CD8-positive, alpha-beta memory T cell (primary cell): ENCODE measurements around the gene FURIN. TPM values are rescaled to one million over a fixed set of nuclear protein-coding genes. Genes with fewer than 3 reads are reported as not detected.

Source experiments
- CTCF ChIA-PET: fragments of 350-600 bp; sonication (Branson Sonifier 250); formaldehyde crosslinking; loops from one replicate; lab custom pipeline; 2021; ENCODE audit warnings: antibody characterized with exemption; lab: Charles Lee
- POLR2A ChIA-PET: fragments of 350-600 bp; sonication (Branson Sonifier 250); formaldehyde crosslinking; loops from one replicate; lab custom pipeline; 2021; ENCODE audit warnings: antibody characterized with exemption; lab: Charles Lee
- DNase-seq, 5 donors: peaks; one replicate each; pipeline versions ENCODE4 v3.0.0 to v3.0.0-alpha.2; 2020 to 2022; ENCODE audit warnings: mixed read lengths in 1 of 5
- H3K27ac ChIP-seq: one replicate; pipeline ENCODE4 v1.7.0; 2013; ENCODE audit warnings: low read depth, mild to moderate bottlenecking, low read length, moderate library complexity
- H3K27me3 ChIP-seq: 2 replicates; pipeline ENCODE4 v1.7.0; 2013; ENCODE audit warnings: low read length, mild to moderate bottlenecking; ENCODE audit not compliant: insufficient read depth, poor library complexity, severe bottlenecking
- H3K36me3 ChIP-seq: 2 replicates; pipeline ENCODE4 v1.7.0; 2013; ENCODE audit warnings: mild to moderate bottlenecking, low read length, moderate library complexity; ENCODE audit not compliant: insufficient read depth
- H3K4me1 ChIP-seq: 2 replicates; pipeline ENCODE4 v1.7.0; 2013; ENCODE audit warnings: mild to moderate bottlenecking, low read length, moderate library complexity; ENCODE audit not compliant: insufficient read depth
- H3K4me3 ChIP-seq: 2 replicates; pipeline ENCODE4 v1.7.0; 2013; ENCODE audit warnings: mild to moderate bottlenecking, low read length
- H3K9me3 ChIP-seq: 2 replicates; pipeline ENCODE4 v1.7.0; 2013; ENCODE audit warnings: mild to moderate bottlenecking, low read length
- H3K27ac Mint-ChIP-seq, 8 donors: one replicate each; pipeline ENCODE4 v1.8.0; 2020 to 2021; ENCODE audit warnings: mixed read lengths in 8 of 8, mild to moderate bottlenecking in 6 of 8, inconsistent platforms in 3 of 8, moderate library complexity in 3 of 8
- H3K27me3 Mint-ChIP-seq, 2 donors: one replicate each; pipeline ENCODE4 v1.8.0; 2020 to 2021; ENCODE audit warnings: mixed read lengths in 2 of 2, mild to moderate bottlenecking in 1 of 2, moderate library complexity in 1 of 2
- H3K36me3 Mint-ChIP-seq, 3 donors: one replicate each; pipeline ENCODE4 v1.8.0; 2020 to 2021; ENCODE audit warnings: mixed read lengths in 3 of 3, inconsistent platforms in 1 of 3, mild to moderate bottlenecking in 1 of 3
- H3K4me1 Mint-ChIP-seq, 3 donors: one replicate each; pipeline ENCODE4 v1.8.0; 2020 to 2021; ENCODE audit warnings: mixed read lengths in 3 of 3, inconsistent platforms in 1 of 3, mild to moderate bottlenecking in 1 of 3
- H3K4me3 Mint-ChIP-seq, 7 donors: one replicate each; pipeline ENCODE4 v1.8.0; 2020 to 2021; ENCODE audit warnings: mixed read lengths in 7 of 7, mild to moderate bottlenecking in 6 of 7, moderate library complexity in 4 of 7, inconsistent platforms in 2 of 7
- H3K9me3 Mint-ChIP-seq, 5 donors: one replicate each; pipeline ENCODE4 v1.8.0; 2020 to 2022; ENCODE audit warnings: mixed read lengths in 5 of 5, mild to moderate bottlenecking in 3 of 5, moderate library complexity in 2 of 5, inconsistent platforms in 1 of 5
- polyA plus RNA-seq: library from polyadenylated mRNA; unstranded; fragments of 300-500 nt; fragmentation: Illumina TruSeq; gene quantifications from one replicate; pipeline ENCODE4 v1.2.3, GENCODE V29; 2021
- total RNA-seq, 2 experiments: library from RNA; stranded (reverse); gene quantifications; one replicate each; pipeline ENCODE4 v1.2.3, GENCODE V29; 2021

The FURIN gene
- total and polyA plus RNA-seq, 3 experiments from 2014 or later = 11.7 to 124 (median 121) TPM

GRCh38 chr15:90876512-90877170, 8.3 kb downstream of the FURIN start:
- H3K4me1 Mint-ChIP-seq = peaks cover 11 to 22% (median 16%) of the 10 kb centered on the region in 3 donors
- no peak overlapping the region for H3K27ac ChIP-seq
- no peaks in the 10 kb centered on the region for H3K9me3 ChIP-seq
- H3K9me3 Mint-ChIP-seq = no peaks in the 10 kb centered on the region
- H3K36me3 ChIP-seq = peaks cover 16% of the 10 kb centered on the region
- H3K4me3 Mint-ChIP-seq = no peak overlapping the region
- no peak overlapping the region for H3K4me3 ChIP-seq
- peaks cover 0 to 67% (median 4%) of the 10 kb centered on the region in 3 donors for H3K36me3 Mint-ChIP-seq
- ChIA-PET CTCF (interaction anchor here (1.3 kb wide), 1 partner anchor 9 kb away, joined by 6 read pairs; no protein-coding TSS in a partner anchor), POLR2A (no interaction called here)
- peaks cover 19% of the 10 kb centered on the region for H3K4me1 ChIP-seq
- H3K27me3 Mint-ChIP-seq = no peaks in the 10 kb centered on the region
- no peaks in the 10 kb centered on the region for H3K27me3 ChIP-seq
- DNase-seq = no peak
- H3K27ac Mint-ChIP-seq = peak overlapping the region in 5 of 8 donors; percentile 17 to 78 (median 60)

- ChIA-PET POLR2A (no interaction called here), CTCF (no interaction called here)
- DNase-seq = no peak
- no peak overlapping the region for H3K4me3 Mint-ChIP-seq
- no peaks in the 10 kb centered on the region for H3K9me3 ChIP-seq
- H3K4me1 ChIP-seq = peaks cover 16% of the 10 kb centered on the region
- no peak overlapping the region for H3K27ac ChIP-seq
- no peak overlapping the region for H3K4me3 ChIP-seq
- no peaks in the 10 kb centered on the region for H3K27me3 ChIP-seq
- H3K36me3 ChIP-seq = peaks cover 16% of the 10 kb centered on the region
- H3K27ac Mint-ChIP-seq = peak overlapping the region in 2 of 8 donors; percentile 54 to 76
- peaks cover 10 to 20% (median 14%) of the 10 kb centered on the region in 3 donors for H3K4me1 Mint-ChIP-seq
- H3K27me3 Mint-ChIP-seq = no peaks in the 10 kb centered on the region
- no peaks in the 10 kb centered on the region for H3K9me3 Mint-ChIP-seq
- peaks cover 0 to 70% (median 4%) of the 10 kb centered on the region in 3 donors for H3K36me3 Mint-ChIP-seq
Measured at GRCh38 chr15:90877315-90877714, 8.9 kb downstream of the FURIN start.

DNA sequence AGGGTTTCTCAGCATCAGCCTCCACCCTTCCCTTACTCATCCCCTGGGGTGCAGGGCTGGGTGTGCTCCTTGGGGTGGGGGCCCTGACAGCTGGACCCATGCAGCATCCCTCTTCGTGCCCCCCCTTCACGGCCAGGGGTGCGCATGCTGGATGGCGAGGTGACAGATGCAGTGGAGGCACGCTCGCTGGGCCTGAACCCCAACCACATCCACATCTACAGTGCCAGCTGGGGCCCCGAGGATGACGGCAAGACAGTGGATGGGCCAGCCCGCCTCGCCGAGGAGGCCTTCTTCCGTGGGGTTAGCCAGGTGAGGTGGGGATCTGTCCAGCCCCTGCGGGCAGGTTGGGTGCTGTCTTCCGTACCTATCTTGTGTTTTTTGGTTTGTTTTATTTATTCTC, 9.6 kb downstream of the FURIN start:
- Histone ChIP-seq H3K27me3 (no peaks in the 10 kb centered on the region), H3K9me3 (no peaks in the 10 kb centered on the region), H3K27ac (no peak overlapping the region), H3K36me3 (peaks cover 16% of the 10 kb centered on the region), H3K4me1 (peaks cover 10% of the 10 kb centered on the region), H3K4me3 (no peak overlapping the region)
- no peak overlapping the region for H3K4me3 Mint-ChIP-seq
- DNase-seq = no peak
- H3K27ac Mint-ChIP-seq = peak overlapping the region in 1 of 8 donors; percentile 9
- ChIA-PET POLR2A (no interaction called here), CTCF (no interaction called here)
- H3K27me3 Mint-ChIP-seq = no peaks in the 10 kb centered on the region
- H3K36me3 Mint-ChIP-seq = peaks cover 0 to 67% (median 4%) of the 10 kb centered on the region in 3 donors
- peaks cover 5 to 13% (median 7%) of the 10 kb centered on the region in 3 donors for H3K4me1 Mint-ChIP-seq
- no peaks in the 10 kb centered on the region for H3K9me3 Mint-ChIP-seq

DNA sequence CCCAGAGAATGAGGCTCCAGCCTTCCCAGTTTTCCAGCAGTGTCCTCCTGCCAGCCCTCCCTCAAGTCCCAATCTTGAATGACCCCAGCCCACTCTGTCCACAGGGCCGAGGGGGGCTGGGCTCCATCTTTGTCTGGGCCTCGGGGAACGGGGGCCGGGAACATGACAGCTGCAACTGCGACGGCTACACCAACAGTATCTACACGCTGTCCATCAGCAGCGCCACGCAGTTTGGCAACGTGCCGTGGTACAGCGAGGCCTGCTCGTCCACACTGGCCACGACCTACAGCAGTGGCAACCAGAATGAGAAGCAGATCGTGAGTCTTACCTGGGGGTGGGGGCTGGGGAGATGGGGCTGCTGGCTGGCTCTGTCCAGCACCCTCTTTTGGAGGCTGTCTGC, 10.3 kb downstream of the FURIN start:
- Histone ChIP-seq H3K27ac (no peak overlapping the region), H3K27me3 (no peaks in the 10 kb centered on the region), H3K4me3 (no peak overlapping the region), H3K36me3 (peaks cover 16% of the 10 kb centered on the region), H3K9me3 (no peaks in the 10 kb centered on the region), H3K4me1 (peaks cover 3% of the 10 kb centered on the region)
- DNase-seq = no peak
- Mint-ChIP-seq H3K27ac (peak overlapping the region in 1 of 8 donors; percentile 23), H3K4me1 (peaks cover 0 to 7% (median under 1%) of the 10 kb centered on the region in 3 donors), H3K4me3 (no peak overlapping the region), H3K27me3 (no peaks in the 10 kb centered on the region), H3K9me3 (no peaks in the 10 kb centered on the region), H3K36me3 (peaks cover 0 to 67% (median 4%) of the 10 kb centered on the region in 3 donors)
- ChIA-PET POLR2A (no interaction called here), CTCF (no interaction called here)

DNA sequence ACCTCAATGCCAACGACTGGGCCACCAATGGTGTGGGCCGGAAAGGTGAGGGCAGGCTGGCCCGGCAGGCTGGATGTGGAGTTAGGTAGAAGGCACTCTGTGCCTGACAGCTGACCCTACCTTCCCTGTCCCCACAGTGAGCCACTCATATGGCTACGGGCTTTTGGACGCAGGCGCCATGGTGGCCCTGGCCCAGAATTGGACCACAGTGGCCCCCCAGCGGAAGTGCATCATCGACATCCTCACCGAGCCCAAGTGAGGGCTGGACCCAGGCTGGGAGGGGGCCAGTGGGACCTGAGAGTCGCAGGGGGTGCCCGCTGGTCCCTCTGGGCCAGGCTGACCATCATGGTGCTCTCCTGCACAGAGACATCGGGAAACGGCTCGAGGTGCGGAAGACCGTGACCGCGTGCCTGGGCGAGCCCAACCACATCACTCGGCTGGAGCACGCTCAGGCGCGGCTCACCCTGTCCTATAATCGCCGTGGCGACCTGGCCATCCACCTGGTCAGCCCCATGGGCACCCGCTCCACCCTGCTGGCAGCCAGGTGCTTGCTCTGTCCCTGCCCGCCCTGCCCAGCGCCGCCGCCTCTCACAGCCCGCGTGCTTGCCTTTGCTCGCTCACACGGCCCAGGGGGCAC, 11.5 kb downstream of the FURIN start:
- H3K4me3 ChIP-seq = no peak overlapping the region
- Mint-ChIP-seq H3K4me3 (peak overlapping the region in 1 of 7 donors; percentile 83), H3K27ac (no peak overlapping the region), H3K9me3 (no peaks in the 10 kb centered on the region), H3K4me1 (peaks cover 0 to 2% (median under 1%) of the 10 kb centered on the region in 3 donors), H3K36me3 (peaks cover 0 to 65% (median 4%) of the 10 kb centered on the region in 3 donors), H3K27me3 (peaks cover 0 to under 1% of the 10 kb centered on the region in 2 donors)
- H3K27ac ChIP-seq = no peak overlapping the region
- H3K4me1 ChIP-seq = no peaks in the 10 kb centered on the region
- no peaks in the 10 kb centered on the region for H3K9me3 ChIP-seq
- ChIA-PET CTCF (no interaction called here), POLR2A (no interaction called here)
- H3K27me3 ChIP-seq = no peaks in the 10 kb centered on the region
- H3K36me3 ChIP-seq = peaks cover 16% of the 10 kb centered on the region
- DNase-seq = no peak

DNA sequence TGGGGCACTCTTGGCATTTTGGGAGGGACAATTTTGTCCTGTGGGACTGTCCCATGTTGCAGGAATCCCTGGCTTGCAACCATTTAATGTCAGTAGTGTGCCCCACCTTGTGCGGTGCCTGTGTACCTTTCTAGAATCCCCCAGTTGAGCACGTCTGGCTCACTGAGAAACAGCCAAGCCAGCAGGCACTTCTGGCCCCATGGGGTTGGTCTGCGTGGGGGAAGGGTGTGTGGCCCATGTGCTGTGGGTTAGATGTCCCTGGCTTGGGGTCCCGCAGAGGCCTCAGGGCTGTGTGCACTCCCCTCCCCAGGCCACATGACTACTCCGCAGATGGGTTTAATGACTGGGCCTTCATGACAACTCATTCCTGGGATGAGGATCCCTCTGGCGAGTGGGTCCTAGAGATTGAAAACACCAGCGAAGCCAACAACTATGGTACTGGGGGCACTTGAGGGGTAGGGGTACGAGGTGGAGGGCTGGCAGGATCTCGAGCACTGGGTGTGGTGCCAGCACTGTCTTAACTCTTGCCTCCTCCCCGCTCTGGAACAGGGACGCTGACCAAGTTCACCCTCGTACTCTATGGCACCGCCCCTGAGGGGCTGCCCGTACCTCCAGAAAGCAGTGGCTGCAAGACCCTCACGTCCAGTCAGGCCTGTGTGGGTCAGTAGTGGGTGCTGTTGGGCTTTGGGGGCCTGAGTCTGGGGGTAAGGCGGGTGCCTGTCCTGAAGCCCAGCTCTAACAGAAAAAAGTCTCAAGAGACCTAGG, 12.2 kb downstream of the FURIN start:
- peaks cover 4% of the 10 kb centered on the region in 2 donors for H3K27me3 Mint-ChIP-seq
- ChIA-PET POLR2A (no interaction called here), CTCF (interaction anchor here (1.5 kb wide), 1 partner anchor 233 kb away, joined by 3 read pairs; no protein-coding TSS in a partner anchor)
- Histone ChIP-seq H3K4me3 (no peak overlapping the region), H3K27me3 (no peaks in the 10 kb centered on the region), H3K27ac (no peak overlapping the region), H3K9me3 (no peaks in the 10 kb centered on the region), H3K36me3 (peaks cover 16% of the 10 kb centered on the region), H3K4me1 (no peaks in the 10 kb centered on the region)
- peaks cover 0 to 7% (median 2%) of the 10 kb centered on the region in 3 donors for H3K4me1 Mint-ChIP-seq
- DNase-seq = no peak
- no peak overlapping the region for H3K4me3 Mint-ChIP-seq
- H3K9me3 Mint-ChIP-seq = no peaks in the 10 kb centered on the region
- peak overlapping the region in 1 of 8 donors; percentile 58 for H3K27ac Mint-ChIP-seq
- H3K36me3 Mint-ChIP-seq = peaks cover 0 to 63% (median 4%) of the 10 kb centered on the region in 3 donors

DNA sequence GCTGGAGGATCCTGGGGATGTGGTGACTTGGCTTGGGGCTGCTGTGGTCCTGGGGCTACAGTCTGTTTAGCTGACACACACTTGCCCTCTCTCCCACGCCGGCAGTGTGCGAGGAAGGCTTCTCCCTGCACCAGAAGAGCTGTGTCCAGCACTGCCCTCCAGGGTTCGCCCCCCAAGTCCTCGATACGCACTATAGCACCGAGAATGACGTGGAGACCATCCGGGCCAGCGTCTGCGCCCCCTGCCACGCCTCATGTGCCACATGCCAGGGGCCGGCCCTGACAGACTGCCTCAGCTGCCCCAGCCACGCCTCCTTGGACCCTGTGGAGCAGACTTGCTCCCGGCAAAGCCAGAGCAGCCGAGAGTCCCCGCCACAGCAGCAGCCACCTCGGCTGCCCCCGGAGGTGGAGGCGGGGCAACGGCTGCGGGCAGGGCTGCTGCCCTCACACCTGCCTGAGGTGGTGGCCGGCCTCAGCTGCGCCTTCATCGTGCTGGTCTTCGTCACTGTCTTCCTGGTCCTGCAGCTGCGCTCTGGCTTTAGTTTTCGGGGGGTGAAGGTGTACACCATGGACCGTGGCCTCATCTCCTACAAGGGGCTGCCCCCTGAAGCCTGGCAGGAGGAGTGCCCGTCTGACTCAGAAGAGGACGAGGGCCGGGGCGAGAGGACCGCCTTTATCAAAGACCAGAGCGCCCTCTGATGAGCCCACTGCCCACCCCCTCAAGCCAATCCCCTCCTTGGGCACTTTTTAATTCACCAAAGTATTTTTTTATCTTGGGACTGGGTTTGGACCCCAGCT, 13.0 kb downstream of the FURIN start:
- H3K36me3 ChIP-seq = peaks cover 13% of the 10 kb centered on the region
- POLR2A ChIA-PET = no interaction called here

More for the DNA sequence above, 13.0 kb downstream of the FURIN start:
- DNase-seq = no peak
- peaks cover 0 to 55% (median 4%) of the 10 kb centered on the region in 3 donors for H3K36me3 Mint-ChIP-seq
- no peaks in the 10 kb centered on the region for H3K9me3 ChIP-seq
- peaks cover 9% of the 10 kb centered on the region in 2 donors for H3K27me3 Mint-ChIP-seq
- CTCF ChIA-PET = interaction anchor here (1.5 kb wide), 1 partner anchor 233 kb away, joined by 3 read pairs; no protein-coding TSS in a partner anchor
- no peak overlapping the region for H3K27ac ChIP-seq
- peaks cover 4% of the 10 kb centered on the region for H3K4me1 ChIP-seq
- H3K4me3 ChIP-seq = no peak overlapping the region
- H3K4me3 Mint-ChIP-seq = peak overlapping the region in 1 of 7 donors; percentile 56
- no peaks in the 10 kb centered on the region for H3K27me3 ChIP-seq
- H3K27ac Mint-ChIP-seq = peak overlapping the region in 1 of 8 donors; percentile 61
- no peaks in the 10 kb centered on the region for H3K9me3 Mint-ChIP-seq
- H3K4me1 Mint-ChIP-seq = peaks cover 3 to 12% (median 4%) of the 10 kb centered on the region in 3 donors
